B cell (primary cell): ENCODE results near the gene TMEM37. TPM values are rescaled to one million over a fixed set of nuclear protein-coding genes. Genes with fewer than 3 reads are reported as not detected.

Experiments
- ATAC-seq: fragments of 200-7000 bp; cut with Tn5 transposase; one replicate; pipeline ENCODE4 v1.10.0; 2021; ENCODE audit warnings: low read depth, mild to moderate bottlenecking, moderate number of reproducible peaks, moderate library complexity
- CTCF ChIA-PET: fragments of 350-600 bp; sonication (Branson Sonifier 250); formaldehyde crosslinking; loops from one replicate; lab custom pipeline; 2021; ENCODE audit warnings: antibody characterized with exemption, inconsistent platforms; lab: Charles Lee
- POLR2A ChIA-PET: fragments of 350-600 bp; sonication (Branson Sonifier 250); formaldehyde crosslinking; loops from one replicate; lab custom pipeline; 2021; ENCODE audit warnings: antibody characterized with exemption; lab: Charles Lee
- DNase-seq: peaks from one replicate; pipeline ENCODE4 v3.0.0; 2013
- H2AFZ ChIP-seq: 2 replicates; pipeline ENCODE4 v1.6.1; 2012; ENCODE audit warnings: mild to moderate bottlenecking, low read depth, low read length; ENCODE audit not compliant: insufficient read depth, poor library complexity, severe bottlenecking
- H3K27ac ChIP-seq, 2 donors: 1 replicate in 1 of 2; 2 replicates in 1 of 2; pipeline ENCODE4 v1.5.1; 2012 to 2013; ENCODE audit warnings: low read length in 2 of 2, mild to moderate bottlenecking in 2 of 2, moderate library complexity in 1 of 2
- H3K27me3 ChIP-seq, 4 experiments: fragments of 200-600 bp in 1 of 4; sonication (generic) in 1 of 4; replicated peaks in 1 of 4; 1 replicate in 2 of 4; 2 replicates in 2 of 4; pipeline versions ENCODE4 v1.6.1 to v1.7.0; 2013 to 2016; ENCODE audit warnings: low read length in 3 of 4, mild to moderate bottlenecking in 2 of 4, mixed read lengths in 1 of 4, moderate library complexity in 1 of 4; ENCODE audit not compliant: insufficient read depth in 4 of 4, control insufficient read depth in 3 of 4; ENCODE audit errors: control extremely low read depth in 1 of 4
- H3K36me3 ChIP-seq, 2 experiments: replicated peaks in 1 of 2; 1 replicate in 1 of 2; 2 replicates in 1 of 2; pipeline versions ENCODE4 v1.6.1 to v1.7.1; 2013; ENCODE audit warnings: low read length in 1 of 2; ENCODE audit not compliant: insufficient read depth in 2 of 2, control insufficient read depth in 1 of 2; ENCODE audit errors: control extremely low read depth in 1 of 2, extremely low read depth in 1 of 2
- H3K4me1 ChIP-seq, 2 donors: fragments of 200-600 bp in 1 of 2; sonication (generic) in 1 of 2; 1 replicate in 1 of 2; 2 replicates in 1 of 2; pipeline versions ENCODE4 v1.5.1 to v1.6.1; 2013 to 2017; ENCODE audit warnings: low read length in 2 of 2; ENCODE audit not compliant: control insufficient read depth in 2 of 2, insufficient read depth in 2 of 2
- H3K4me2 ChIP-seq: replicated peaks from 2 replicates; pipeline ENCODE3; 2012; ENCODE audit warnings: mild to moderate bottlenecking, low read depth, low read length; ENCODE audit not compliant: poor library complexity, severe bottlenecking
- H3K4me3 ChIP-seq, 5 experiments: fragments of 200-600 bp in 1 of 5; sonication (generic) in 1 of 5; 1 replicate in 3 of 5; 2 replicates in 2 of 5; pipeline versions ENCODE4 v1.5.1 to v1.7.0; 2011 to 2016; ENCODE audit warnings: low read length in 4 of 5, mild to moderate bottlenecking in 4 of 5, low read depth in 2 of 5, control low read depth in 1 of 5, moderate library complexity in 1 of 5; ENCODE audit not compliant: insufficient read depth in 1 of 5; ENCODE audit errors: control extremely low read depth in 1 of 5, extremely low read depth in 1 of 5
- H3K79me2 ChIP-seq: fragments of 200-600 bp; sonication (generic); one replicate; pipeline ENCODE4 v1.6.0; 2016; ENCODE audit warnings: low read length; ENCODE audit not compliant: control insufficient read depth, insufficient read depth
- H3K9ac ChIP-seq: fragments of 200-600 bp; sonication (generic); 2 replicates; pipeline ENCODE4 v1.6.1; 2017; ENCODE audit warnings: mild to moderate bottlenecking, low read length, moderate library complexity
- H3K9me3 ChIP-seq, 3 donors: one replicate each; pipeline versions ENCODE4 v1.6.1 to v1.7.1; 2013; ENCODE audit warnings: low read length in 2 of 3; ENCODE audit not compliant: control insufficient read depth in 2 of 3, insufficient read depth in 1 of 3; ENCODE audit errors: control extremely low read depth in 1 of 3
- H4K20me1 ChIP-seq: 2 replicates; pipeline ENCODE4 v1.6.0; 2012; ENCODE audit warnings: mild to moderate bottlenecking, low read length; ENCODE audit not compliant: insufficient read depth, control insufficient read depth, poor library complexity, severe bottlenecking
- H3K27ac Mint-ChIP-seq: one replicate; pipeline ENCODE4 v1.8.0; 2021; ENCODE audit warnings: mixed read lengths
- H3K27me3 Mint-ChIP-seq: one replicate; pipeline ENCODE4 v1.8.0; 2021; ENCODE audit warnings: mixed read lengths
- H3K4me1 Mint-ChIP-seq: one replicate; pipeline ENCODE4 v1.8.0; 2021; ENCODE audit warnings: mixed read lengths
- H3K4me3 Mint-ChIP-seq: one replicate; pipeline ENCODE4 v1.8.0; 2021; ENCODE audit warnings: mixed read lengths
- H3K9me3 Mint-ChIP-seq: one replicate; pipeline ENCODE4 v1.8.0; 2022; ENCODE audit warnings: mixed read lengths; ENCODE audit not compliant: insufficient read depth
- EZH2 ChIP-seq: IDR thresholded peaks from 2 replicates; pipeline ENCODE4 v1.6.1; 2012; ENCODE audit warnings: borderline replicate concordance, low read depth, mild to moderate bottlenecking, moderate library complexity, low read length; ENCODE audit not compliant: insufficient read depth, poor library complexity, severe bottlenecking
- WGBS: methylation state at CpG from one replicate; pipeline ENCODE4 v1.1.5; 2013; ENCODE audit warnings: missing lambda C conversion rate; ENCODE audit not compliant: insufficient coverage; 5-methylcytosine and 5-hydroxymethylcytosine counted together
- intact Hi-C: fragments of 100-400 bp; cut with micrococcal nuclease; formaldehyde crosslinking; loops from one replicate; pipeline ENCODE4 v1.10.0; 2022
- polyA plus RNA-seq: library from polyadenylated mRNA; depleted of rRNA; stranded (reverse); fragments of >200 nt; gene quantifications from 2 replicates; pipeline ENCODE4 v1.2.3, GENCODE V29; 2012
- total RNA-seq, 2 donors: library from RNA; stranded (reverse); fragments of 120-200 nt in 1 of 2; gene quantifications; 1 replicate in 1 of 2; 2 replicates in 1 of 2; pipeline versions ENCODE4 v1.2.3 to v1.2.4, GENCODE V29; 2013 to 2022
- TF ChIP-seq, protein P1 (sequence below): fragments of 200-600 bp; IDR thresholded peaks from one replicate; pipeline ENCODE4 v1.8.0; 2022; ENCODE audit warnings: antibody characterized with exemption, mild to moderate bottlenecking

The TMEM37 gene
- total and polyA plus RNA-seq, 2 donors (not counting 1 experiment from before 2014, with no cell fraction given) = not detected

DNA sequence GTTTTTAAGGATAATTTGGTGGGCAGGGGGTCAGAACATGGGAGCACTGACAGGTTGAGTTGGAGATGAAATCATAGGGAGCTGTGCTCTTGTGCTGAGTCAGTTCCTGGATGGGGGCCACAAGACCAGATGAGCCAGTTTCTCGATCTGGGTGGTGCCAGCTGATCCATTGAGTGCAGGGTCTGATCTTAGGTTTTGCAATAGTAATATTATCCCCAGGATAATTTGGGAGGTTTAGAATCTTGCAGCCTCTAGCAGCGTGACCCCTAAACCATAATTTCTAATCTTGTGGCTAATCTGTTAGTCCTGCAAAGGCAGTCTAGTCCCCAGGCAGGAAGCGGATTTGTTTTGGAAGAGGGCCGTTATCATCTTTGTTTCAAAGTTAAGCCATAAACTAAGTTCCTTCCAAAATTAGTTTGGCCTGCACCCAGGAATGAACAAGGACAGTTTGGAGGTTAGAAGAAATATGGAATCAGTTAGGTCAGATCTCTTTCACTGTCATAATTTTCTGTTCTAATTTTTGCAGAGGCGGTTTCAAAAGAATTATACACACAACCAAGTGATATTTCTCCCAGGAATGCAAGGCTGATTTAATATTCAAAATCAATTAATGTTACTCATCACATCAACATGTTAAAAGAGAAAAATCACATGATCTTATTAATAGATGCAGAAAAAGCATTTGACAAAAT lies 41.9 kb upstream of the TMEM37 start:
- CTCF ChIA-PET = interaction anchor here (0.6 kb wide), 1 partner anchor 125 kb away, joined by 3 read pairs; no protein-coding TSS in a partner anchor
- H4K20me1 ChIP-seq = no peaks in the 10 kb centered on the region
- H3K9ac ChIP-seq = no peak overlapping the region
- ATAC-seq (no peak), DNase-seq (no peak)
- H3K9me3 ChIP-seq = peaks cover 0 to 4% (median 1%) of the 10 kb centered on the region in 3 donors
- Mint-ChIP-seq H3K4me3 (no peak overlapping the region), H3K27ac (no peak overlapping the region), H3K27me3 (peaks cover 3% of the 10 kb centered on the region), H3K9me3 (no peaks in the 10 kb centered on the region), H3K4me1 (peaks cover 7% of the 10 kb centered on the region)
- H3K4me2 ChIP-seq = no peak overlapping the region
- H3K36me3 ChIP-seq = no peaks in the 10 kb centered on the region
- intact Hi-C loops = no loop called here
- H3K79me2 ChIP-seq = no peaks in the 10 kb centered on the region
- peaks cover 7% of the 10 kb centered on the region in 2 donors for H3K4me1 ChIP-seq
- no peak for TF ChIP-seq EZH2
- TF ChIP-seq, protein P1, sequence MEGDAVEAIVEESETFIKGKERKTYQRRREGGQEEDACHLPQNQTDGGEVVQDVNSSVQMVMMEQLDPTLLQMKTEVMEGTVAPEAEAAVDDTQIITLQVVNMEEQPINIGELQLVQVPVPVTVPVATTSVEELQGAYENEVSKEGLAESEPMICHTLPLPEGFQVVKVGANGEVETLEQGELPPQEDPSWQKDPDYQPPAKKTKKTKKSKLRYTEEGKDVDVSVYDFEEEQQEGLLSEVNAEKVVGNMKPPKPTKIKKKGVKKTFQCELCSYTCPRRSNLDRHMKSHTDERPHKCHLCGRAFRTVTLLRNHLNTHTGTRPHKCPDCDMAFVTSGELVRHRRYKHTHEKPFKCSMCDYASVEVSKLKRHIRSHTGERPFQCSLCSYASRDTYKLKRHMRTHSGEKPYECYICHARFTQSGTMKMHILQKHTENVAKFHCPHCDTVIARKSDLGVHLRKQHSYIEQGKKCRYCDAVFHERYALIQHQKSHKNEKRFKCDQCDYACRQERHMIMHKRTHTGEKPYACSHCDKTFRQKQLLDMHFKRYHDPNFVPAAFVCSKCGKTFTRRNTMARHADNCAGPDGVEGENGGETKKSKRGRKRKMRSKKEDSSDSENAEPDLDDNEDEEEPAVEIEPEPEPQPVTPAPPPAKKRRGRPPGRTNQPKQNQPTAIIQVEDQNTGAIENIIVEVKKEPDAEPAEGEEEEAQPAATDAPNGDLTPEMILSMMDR = no peak
- no peak overlapping the region for H3K27ac ChIP-seq
- no CpG with 5 or more reads among the region's 5 CpGs for WGBS
- POLR2A ChIA-PET = no interaction called here
- no peak overlapping the region for H3K4me3 ChIP-seq
- H2AFZ ChIP-seq = no peak overlapping the region
- peaks cover 0 to 3% (median 0%) of the 10 kb centered on the region in 4 experiments for H3K27me3 ChIP-seq

DNA sequence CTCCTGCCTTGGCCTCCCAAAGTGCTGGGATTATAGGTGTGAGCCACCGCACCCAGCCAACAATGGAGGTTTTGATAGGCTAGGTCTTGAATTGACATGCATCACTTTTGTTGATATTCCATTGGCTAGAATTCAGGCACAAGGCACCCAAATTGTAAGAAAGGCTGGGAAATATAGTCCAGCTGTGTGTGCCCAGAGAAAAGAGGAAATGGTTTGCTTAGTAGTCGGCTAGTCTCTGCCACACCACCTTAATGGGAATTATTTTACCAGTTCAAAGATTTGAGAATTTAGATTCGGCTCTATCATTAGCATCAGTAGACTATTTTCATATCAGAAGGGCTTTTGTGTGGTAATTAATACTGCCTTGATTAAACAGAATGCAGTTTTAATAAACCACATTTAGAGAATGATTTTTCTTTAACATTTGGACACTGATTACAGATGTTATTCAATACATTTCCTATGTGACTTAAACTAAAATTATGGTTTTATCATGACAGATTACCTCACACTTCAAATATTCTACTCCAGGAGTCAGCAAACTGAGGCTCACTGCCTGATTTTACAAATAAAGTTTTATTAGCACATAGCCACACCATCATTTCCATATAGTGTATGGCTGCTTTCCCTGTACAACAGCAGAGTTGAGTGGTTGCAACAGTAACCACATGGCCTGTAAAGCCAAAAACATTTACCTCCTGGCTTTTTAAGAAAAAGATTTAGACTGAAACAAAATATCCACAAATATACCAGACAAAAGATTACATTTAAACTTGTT lies 37.5 kb upstream of the TMEM37 start:
- H3K27me3 ChIP-seq = peaks cover 0 to 3% (median 0%) of the 10 kb centered on the region in 4 experiments
- Mint-ChIP-seq H3K27ac (no peak overlapping the region), H3K27me3 (peaks cover 16% of the 10 kb centered on the region), H3K4me1 (no peaks in the 10 kb centered on the region), H3K9me3 (no peaks in the 10 kb centered on the region), H3K4me3 (no peak overlapping the region)
- intact Hi-C loops = no loop called here
- POLR2A ChIA-PET = no interaction called here
- peaks cover 0 to 1% (median 0%) of the 10 kb centered on the region in 3 donors for H3K9me3 ChIP-seq
- no peaks in the 10 kb centered on the region for H3K36me3 ChIP-seq
- no peaks in the 10 kb centered on the region for H4K20me1 ChIP-seq
- 100% methylated on average over 1 of the region's 3 CpGs for WGBS
- TF ChIP-seq EZH2 = no peak
- TF ChIP-seq, protein P1 = no peak
- no peak overlapping the region for H3K4me2 ChIP-seq
- no peaks in the 10 kb centered on the region for H3K79me2 ChIP-seq
- H3K4me3 ChIP-seq = no peak overlapping the region
- H2AFZ ChIP-seq = no peak overlapping the region
- H3K27ac ChIP-seq = no peak overlapping the region
- no peak for ATAC-seq
- DNase-seq = no peak
- CTCF ChIA-PET = no interaction called here
- H3K9ac ChIP-seq = no peak overlapping the region
- H3K4me1 ChIP-seq = no peaks in the 10 kb centered on the region
